Upper lobe of left lung (tissue), 6 donors: Measurements from ENCODE around the gene ZNF652. TPM values are rescaled to one million over a fixed set of nuclear protein-coding genes. Genes with fewer than 3 reads are reported as not detected.
"Not testable (repeated sequence)": the region's sequence is repeated elsewhere in the genome, so short reads cannot be mapped to it uniquely, and the experiment has no call there.

Source experiments
- ATAC-seq, 2 donors: fragments of 200-7000 bp; cut with Tn5 transposase; one replicate each; pipeline ENCODE4 v1.9.1; 2022; ENCODE audit warnings: mild to moderate bottlenecking in 2 of 2, moderate library complexity in 2 of 2; ENCODE audit not compliant: low FRiP score in 2 of 2
- DNase-seq, 2 donors: peaks; one replicate each; pipeline ENCODE4 v3.0.0-alpha.2; 2019 to 2020
- H3K27ac ChIP-seq, 4 donors: fragments of 200-600 bp; sonication (generic); one replicate each; pipeline ENCODE4 v1.5.1; 2016 to 2019
- H3K27me3 ChIP-seq, 4 donors: fragments of 200-600 bp; sonication (generic); one replicate each; pipeline ENCODE4 v1.5.1; 2017 to 2019
- H3K36me3 ChIP-seq, 4 donors: fragments of 200-600 bp; sonication (generic); one replicate each; pipeline ENCODE4 v1.5.1; 2016 to 2019
- H3K4me1 ChIP-seq, 4 donors: fragments of 200-600 bp; sonication (generic); one replicate each; pipeline ENCODE4 v1.5.1; 2018 to 2019
- H3K4me3 ChIP-seq, 4 donors: fragments of 200-600 bp; sonication (generic); one replicate each; pipeline ENCODE4 v1.5.1; 2017 to 2019; ENCODE audit warnings: mild to moderate bottlenecking in 2 of 4, moderate library complexity in 1 of 4
- H3K9me3 ChIP-seq, 4 donors: fragments of 200-600 bp; sonication (generic); one replicate each; pipeline ENCODE4 v1.5.1; 2018 to 2019
- EP300 ChIP-seq, 4 donors: sonication (generic); formaldehyde crosslinking; IDR thresholded peaks; one replicate each; pipeline ENCODE4 v1.5.1; 2017; ENCODE audit warnings: antibody characterized with exemption in 4 of 4, control low read depth in 2 of 4
- POLR2A ChIP-seq, 4 donors: fragments of 450-650 bp; IDR thresholded peaks; one replicate each; pipeline ENCODE4 v1.5.1; 2016 to 2017; ENCODE audit warnings: antibody characterized with exemption in 4 of 4, mild to moderate bottlenecking in 2 of 4
- POLR2AphosphoS5 ChIP-seq, 2 donors: sonication (generic); formaldehyde crosslinking; IDR thresholded peaks; one replicate each; pipeline ENCODE4 v1.5.1; 2017; ENCODE audit warnings: antibody characterized with exemption in 2 of 2
- WGBS, 2 donors: methylation state at CpG; one replicate each; pipeline ENCODE4 v1.1.5; 2017 to 2018; 5-methylcytosine and 5-hydroxymethylcytosine counted together
- total RNA-seq, 6 donors: library from RNA; depleted of rRNA in 4 of 6; stranded (reverse); fragments of >200 nt in 4 of 6; gene quantifications; one replicate each; pipeline versions ENCODE4 v1.1.0 to v1.2.1, GENCODE V29; 2016 to 2021
- TF ChIP-seq, protein P1 (sequence below), 6 experiments: fragments of 450-650 bp in 4 of 6; fragments of 200-600 bp in 2 of 6; sonication (generic) in 2 of 6; IDR thresholded peaks; one replicate each; pipeline ENCODE4 v1.5.1; 2016 to 2019; ENCODE audit warnings: antibody characterized with exemption in 6 of 6
- donor health status: DM: no; HTN: no; CAD: no; lungs with moderate emphysema.
- donor health status: DM: no; HTN: yes; CAD: no; lungs with severe emphysema.

Gene ZNF652
- total RNA-seq, 6 donors from 2014 or later, result 29.4 to 69.4 (median 41.5) TPM

DNA sequence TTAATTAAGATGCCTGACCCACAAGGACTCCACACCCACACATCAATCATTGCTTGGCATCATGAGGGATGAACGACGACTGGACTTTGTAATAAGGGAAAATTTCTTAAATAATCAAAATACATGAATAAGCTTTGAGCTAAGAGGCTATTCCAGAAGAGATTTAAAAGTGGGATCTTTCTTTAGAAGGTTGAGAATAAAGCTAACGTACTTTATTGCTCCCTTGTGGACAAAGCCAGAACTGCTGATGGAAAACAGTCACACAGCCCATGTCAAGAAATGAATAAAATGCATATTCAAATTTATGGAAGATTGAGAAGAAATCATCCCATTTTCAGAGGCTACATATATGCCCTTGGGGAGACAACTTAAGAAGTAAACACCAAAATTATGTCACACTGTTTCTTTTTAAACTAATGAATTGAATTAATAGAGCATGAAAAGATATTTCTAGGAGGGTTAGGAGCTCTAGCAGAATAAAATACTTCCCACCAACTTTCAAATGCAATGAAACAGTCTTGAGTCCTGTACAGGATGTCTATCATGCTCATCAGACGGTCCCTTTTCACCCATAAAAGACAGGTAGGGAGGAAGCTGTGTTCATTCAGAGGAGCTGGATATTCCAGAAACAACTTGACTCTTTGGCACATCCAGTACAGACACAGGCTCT, 71.2 kb downstream of the ZNF652 start:
- Histone ChIP-seq H3K27ac (no peak overlapping the region), H3K9me3 (no peaks in the 10 kb centered on the region), H3K27me3 (no peaks in the 10 kb centered on the region), H3K4me1 (no peaks in the 10 kb centered on the region), H3K36me3 (peaks cover 0 to 8% (median 0%) of the 10 kb centered on the region in 4 donors), H3K4me3 (no peak overlapping the region)
- TF ChIP-seq EP300 (IDR thresholded peaks at IDR 0.05), result no peak
- TF ChIP-seq, protein P1, sequence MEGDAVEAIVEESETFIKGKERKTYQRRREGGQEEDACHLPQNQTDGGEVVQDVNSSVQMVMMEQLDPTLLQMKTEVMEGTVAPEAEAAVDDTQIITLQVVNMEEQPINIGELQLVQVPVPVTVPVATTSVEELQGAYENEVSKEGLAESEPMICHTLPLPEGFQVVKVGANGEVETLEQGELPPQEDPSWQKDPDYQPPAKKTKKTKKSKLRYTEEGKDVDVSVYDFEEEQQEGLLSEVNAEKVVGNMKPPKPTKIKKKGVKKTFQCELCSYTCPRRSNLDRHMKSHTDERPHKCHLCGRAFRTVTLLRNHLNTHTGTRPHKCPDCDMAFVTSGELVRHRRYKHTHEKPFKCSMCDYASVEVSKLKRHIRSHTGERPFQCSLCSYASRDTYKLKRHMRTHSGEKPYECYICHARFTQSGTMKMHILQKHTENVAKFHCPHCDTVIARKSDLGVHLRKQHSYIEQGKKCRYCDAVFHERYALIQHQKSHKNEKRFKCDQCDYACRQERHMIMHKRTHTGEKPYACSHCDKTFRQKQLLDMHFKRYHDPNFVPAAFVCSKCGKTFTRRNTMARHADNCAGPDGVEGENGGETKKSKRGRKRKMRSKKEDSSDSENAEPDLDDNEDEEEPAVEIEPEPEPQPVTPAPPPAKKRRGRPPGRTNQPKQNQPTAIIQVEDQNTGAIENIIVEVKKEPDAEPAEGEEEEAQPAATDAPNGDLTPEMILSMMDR (IDR thresholded peaks at IDR 0.05), result peak; percentile 26 to 70 (median 56)
- ATAC-seq (no peak), DNase-seq (no peak)
- 55 to 61% methylated on average over 4 of the region's 4 CpGs for WGBS, 2 donors

DNA sequence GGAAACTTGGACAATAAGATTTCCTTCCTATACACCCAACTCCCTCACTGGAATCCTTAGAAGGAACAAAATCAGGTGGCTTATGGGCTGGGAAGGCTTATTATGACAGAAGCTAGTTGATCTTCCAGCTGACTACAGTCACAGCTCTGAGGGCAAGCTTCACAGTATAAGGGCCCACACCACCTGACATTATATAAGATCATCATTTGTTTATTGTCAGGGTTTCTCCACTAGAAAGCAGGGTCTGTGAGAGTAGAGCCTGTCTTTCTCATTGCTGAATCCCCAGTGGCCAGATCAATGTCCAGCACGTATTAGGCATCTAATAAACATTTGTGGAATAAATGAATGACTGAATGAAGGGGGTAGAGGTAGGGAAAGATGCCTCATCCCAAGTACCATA, 73.7 kb downstream of the ZNF652 start:
- DNase-seq (no peak), ATAC-seq (no peak)
- peaks cover 0 to 8% (median 0%) of the 10 kb centered on the region in 4 donors for H3K36me3 ChIP-seq
- no peaks in the 10 kb centered on the region for H3K4me1 ChIP-seq
- no peaks in the 10 kb centered on the region for H3K27me3 ChIP-seq
- no peaks in the 10 kb centered on the region for H3K9me3 ChIP-seq
- no peak overlapping the region for H3K27ac ChIP-seq
- 89 to 95% methylated on average over 1 of the region's 1 CpG for WGBS, 2 donors
- H3K4me3 ChIP-seq, result no peak overlapping the region
- no peak for TF ChIP-seq EP300 (IDR thresholded peaks at IDR 0.05)
- TF ChIP-seq POLR2A (IDR thresholded peaks at IDR 0.05), result no peak
- TF ChIP-seq, protein P1 (IDR thresholded peaks at IDR 0.05), result no peak
- TF ChIP-seq POLR2AphosphoS5 (IDR thresholded peaks at IDR 0.05), result no peak

DNA sequence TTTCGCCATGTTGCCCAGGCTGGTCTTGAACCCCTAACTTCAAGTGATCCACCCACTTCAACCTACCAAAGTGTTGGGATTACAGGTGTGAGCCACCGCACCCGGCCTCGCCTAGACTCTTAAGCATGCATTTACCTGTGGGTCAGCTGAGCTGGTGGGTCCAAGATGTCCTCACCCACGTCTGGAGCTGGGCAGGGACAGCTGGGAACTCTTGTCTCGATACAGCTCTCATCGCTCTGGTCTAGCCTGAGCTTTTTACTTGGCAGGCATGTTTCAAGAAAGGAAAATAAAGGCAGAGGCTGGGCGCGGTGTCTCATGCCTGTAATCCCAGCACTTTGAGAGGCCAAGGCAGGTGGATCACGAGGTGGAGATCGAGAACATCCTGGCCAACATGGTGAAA, 74.6 kb downstream of the ZNF652 start:
- no peak overlapping the region for H3K27ac ChIP-seq
- DNase-seq (no peak), ATAC-seq (no peak)
- TF ChIP-seq POLR2A (IDR thresholded peaks at IDR 0.05) (no peak), POLR2AphosphoS5 (IDR thresholded peaks at IDR 0.05) (no peak), EP300 (IDR thresholded peaks at IDR 0.05) (no peak)
- TF ChIP-seq, protein P1 (IDR thresholded peaks at IDR 0.05), result no peak
- H3K27me3 ChIP-seq, result no peaks in the 10 kb centered on the region
- no peaks in the 10 kb centered on the region for H3K9me3 ChIP-seq
- peaks cover 0 to 8% (median 0%) of the 10 kb centered on the region in 4 donors for H3K36me3 ChIP-seq
- H3K4me3 ChIP-seq, result no peak overlapping the region
- no peaks in the 10 kb centered on the region for H3K4me1 ChIP-seq
- WGBS, 2 donors, result 93 to 96% methylated on average over 10 to 11 of the region's 11 CpGs

DNA sequence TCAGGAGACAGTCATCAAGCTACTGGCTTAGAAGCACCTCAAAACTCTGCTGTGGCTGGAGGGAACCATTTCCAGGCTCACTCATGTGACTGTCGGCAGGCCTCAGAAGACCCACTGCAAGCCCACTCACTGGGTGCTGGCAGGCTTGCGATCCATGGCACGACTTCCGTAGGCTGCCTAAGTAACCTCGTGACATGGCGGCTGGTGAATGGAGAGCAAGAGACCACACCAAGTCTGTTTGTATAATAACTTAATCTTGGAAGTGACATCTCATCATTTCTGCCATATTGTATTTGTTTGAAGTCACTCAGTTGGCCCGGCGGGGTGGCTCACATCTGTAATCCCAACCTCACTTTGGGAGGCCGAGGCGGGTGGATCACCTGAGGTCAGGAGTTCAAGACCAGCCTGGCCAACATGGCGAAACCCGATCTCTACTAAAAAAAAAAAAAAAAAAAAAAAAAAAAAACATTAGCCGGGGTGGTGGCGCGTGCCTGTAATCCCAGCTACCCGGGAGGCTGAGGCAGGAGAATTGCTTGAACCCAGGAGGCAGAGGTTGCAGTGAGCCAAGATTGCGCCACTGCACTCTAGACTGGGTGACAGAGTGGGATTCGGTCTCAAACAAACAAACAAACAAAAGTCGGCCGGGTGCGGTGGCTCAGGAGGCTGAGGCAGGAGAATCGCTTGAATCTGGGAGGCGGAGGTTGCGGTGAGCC, 75.6 kb downstream of the ZNF652 start:
- not testable (repeated sequence) for ATAC-seq, H3K27me3 ChIP-seq, H3K36me3 ChIP-seq, H3K4me3 ChIP-seq, H3K27ac ChIP-seq, H3K9me3 ChIP-seq, H3K4me1 ChIP-seq, DNase-seq
- WGBS, 2 donors, result 90 to 92% methylated on average over 22 to 24 of the region's 24 CpGs

DNA sequence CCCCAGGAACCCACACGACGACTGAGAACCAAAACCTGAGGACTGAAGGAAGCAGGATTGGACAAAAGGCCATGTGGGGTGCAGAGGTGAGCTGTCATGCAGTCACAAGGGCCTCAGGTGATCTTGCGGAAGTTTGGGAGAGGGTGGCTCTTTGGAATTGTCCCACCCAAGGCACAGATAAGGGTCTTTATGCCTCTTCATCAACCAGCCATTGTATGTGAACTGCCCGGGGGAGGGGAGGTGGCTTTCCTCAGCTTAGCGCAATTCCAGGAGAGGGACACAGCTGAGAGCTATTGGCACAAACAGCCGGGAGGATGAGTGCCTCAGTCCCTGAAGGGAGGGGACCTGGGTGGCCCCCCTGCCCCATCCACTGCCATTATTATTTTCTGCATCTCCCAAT, 76.3 kb downstream of the ZNF652 start:
- Histone ChIP-seq H3K9me3 (no peaks in the 10 kb centered on the region), H3K36me3 (peaks cover 0 to 3% (median 0%) of the 10 kb centered on the region in 4 donors), H3K4me3 (no peak overlapping the region), H3K27ac (no peak overlapping the region), H3K4me1 (no peaks in the 10 kb centered on the region), H3K27me3 (no peaks in the 10 kb centered on the region)
- TF ChIP-seq POLR2A (IDR thresholded peaks at IDR 0.05) (no peak), EP300 (IDR thresholded peaks at IDR 0.05) (no peak), POLR2AphosphoS5 (IDR thresholded peaks at IDR 0.05) (no peak)
- TF ChIP-seq, protein P1 (IDR thresholded peaks at IDR 0.05), result no peak
- WGBS, 2 donors, result 59 to 78% methylated on average over 4 to 6 of the region's 6 CpGs
- DNase-seq (no peak), ATAC-seq (no peak)
